ENCODE measurements around the gene TTC6.

DNA sequence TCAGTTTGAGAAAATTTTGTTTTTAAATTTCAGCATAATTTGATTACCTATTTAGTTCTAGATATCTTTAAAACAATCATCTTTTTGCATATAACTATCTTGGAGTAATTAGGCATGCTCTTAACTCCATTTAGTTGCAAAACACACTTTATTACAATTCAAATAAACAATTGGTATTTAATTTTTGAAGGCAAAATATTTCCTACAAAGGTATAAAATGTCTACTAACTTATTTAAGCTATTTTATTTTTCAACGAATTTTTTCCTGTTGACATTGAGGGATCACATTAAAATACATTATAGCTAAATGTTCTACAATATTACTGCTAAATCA, 8.7 kb upstream of the TTC6 start:
- TF ChIP-seq CTCF (IDR thresholded peaks at IDR 0.05; ENCODE audit: insufficient read depth, low read depth, low read length) (no peak), EZH2 (IDR thresholded peaks at IDR 0.05; ENCODE audit: insufficient read depth, low read length) (no peak)

Measured in astrocyte (in vitro differentiated cells and primary cell).